GM23338 (cell line): ENCODE data around the gene BPTF. TPM values are rescaled to one million over a fixed set of nuclear protein-coding genes. Genes with fewer than 3 reads are reported as not detected.

Experiments
- ATAC-seq: fragments of 200-7000 bp; cut with Tn5 transposase; 3 replicates; pipeline ENCODE4 v1.9.1; 2020
- DNase-seq: peaks from one replicate; pipeline ENCODE4 v3.0.0-alpha.2; 2015; ENCODE audit warnings: low spot score
- H2AFZ ChIP-seq: fragments of 200-600 bp; sonication (generic); 2 replicates; pipeline ENCODE4 v1.8.0; 2016; ENCODE audit warnings: antibody characterized with exemption, mild to moderate bottlenecking, moderate library complexity
- H3F3A ChIP-seq: fragments of 200-600 bp; sonication (generic); replicated peaks from 2 replicates; pipeline ENCODE4 v1.8.0; 2017; ENCODE audit warnings: antibody characterized with exemption, mixed run types, low read depth
- H3K27ac ChIP-seq: fragments of 200-600 bp; sonication (generic); 2 replicates; pipeline ENCODE4 v1.6.1; 2016; ENCODE audit warnings: low read depth
- H3K27me3 ChIP-seq: fragments of 200-600 bp; sonication (generic); 2 replicates; pipeline ENCODE4 v1.8.0; 2016; ENCODE audit warnings: mild to moderate bottlenecking, mixed run types, moderate library complexity; ENCODE audit not compliant: insufficient read depth
- H3K36me3 ChIP-seq: fragments of 200-600 bp; sonication (generic); 2 replicates; pipeline ENCODE4 v1.8.0; 2016; ENCODE audit warnings: mild to moderate bottlenecking; ENCODE audit not compliant: insufficient read depth
- H3K4me1 ChIP-seq: fragments of 200-600 bp; sonication (generic); 2 replicates; pipeline ENCODE4 v1.8.0; 2016; ENCODE audit warnings: mild to moderate bottlenecking, moderate library complexity; ENCODE audit not compliant: insufficient read depth
- H3K4me2 ChIP-seq: fragments of 200-600 bp; sonication (generic); 2 replicates; pipeline ENCODE4 v1.7.1; 2017; ENCODE audit warnings: mixed run types
- H3K4me3 ChIP-seq: fragments of 200-600 bp; sonication (generic); 2 replicates; pipeline ENCODE4 v1.6.1; 2016; ENCODE audit warnings: mixed run types
- H3K79me2 ChIP-seq: fragments of 200-600 bp; sonication (generic); replicated peaks from 2 replicates; pipeline ENCODE4 v1.8.0; 2017; ENCODE audit warnings: mild to moderate bottlenecking; ENCODE audit not compliant: insufficient read depth
- H3K9me2 ChIP-seq: fragments of 200-600 bp; sonication (generic); 2 replicates; pipeline ENCODE4 v1.8.0; 2017; ENCODE audit not compliant: insufficient read depth
- H4K20me1 ChIP-seq: fragments of 200-600 bp; sonication (generic); replicated peaks from 2 replicates; pipeline ENCODE4 v1.8.0; 2017; ENCODE audit warnings: mild to moderate bottlenecking; ENCODE audit not compliant: insufficient read depth
- H3K27ac Mint-ChIP-seq: 2 replicates; pipeline ENCODE4 v1.8.0; 2020; ENCODE audit warnings: inconsistent platforms, mild to moderate bottlenecking, moderate library complexity, mixed read lengths
- H3K27me3 Mint-ChIP-seq: 3 replicates; pipeline ENCODE4 v1.8.0; 2022; ENCODE audit warnings: low read depth, mild to moderate bottlenecking, moderate library complexity, mixed read lengths, inconsistent platforms; ENCODE audit not compliant: insufficient read depth, poor library complexity
- H3K36me3 Mint-ChIP-seq: 3 replicates; pipeline ENCODE4 v1.8.0; 2021; ENCODE audit warnings: low read depth, mild to moderate bottlenecking, inconsistent platforms, moderate library complexity, mixed read lengths
- H3K4me1 Mint-ChIP-seq: 3 replicates; pipeline ENCODE4 v1.8.0; 2020; ENCODE audit warnings: mild to moderate bottlenecking, inconsistent platforms, mixed read lengths
- H3K4me3 Mint-ChIP-seq: 3 replicates; pipeline ENCODE4 v1.8.0; 2021; ENCODE audit warnings: moderate library complexity, mild to moderate bottlenecking, inconsistent platforms, mixed read lengths
- H3K9me3 Mint-ChIP-seq: 3 replicates; pipeline ENCODE4 v1.8.0; 2020; ENCODE audit warnings: moderate library complexity, mild to moderate bottlenecking, inconsistent platforms, mixed read lengths
- CREB1 ChIP-seq: fragments of 250-450 bp; sonication (Bioruptor Pico); IDR thresholded peaks from 2 replicates; pipeline ENCODE4 v1.5.0; 2020; ENCODE audit warnings: low read depth, mild to moderate bottlenecking, moderate library complexity
- EZH2 ChIP-seq: fragments of 200-600 bp; sonication (generic); IDR thresholded peaks from one replicate; pipeline ENCODE4 v1.8.0; 2017; ENCODE audit warnings: antibody characterized with exemption, mild to moderate bottlenecking, low read depth; ENCODE audit not compliant: unreplicated experiment
- EZH2phosphoT487 ChIP-seq: fragments of 200-600 bp; sonication (generic); IDR thresholded peaks from one replicate; pipeline ENCODE4 v1.8.1; 2018; ENCODE audit warnings: antibody characterized with exemption; ENCODE audit not compliant: unreplicated experiment
- JUNB ChIP-seq: IDR thresholded peaks from one replicate; pipeline ENCODE4 v1.6.1; 2016; ENCODE audit warnings: antibody characterized with exemption; ENCODE audit not compliant: unreplicated experiment
- NANOG ChIP-seq: IDR thresholded peaks from 2 replicates; pipeline ENCODE4 v1.6.1; 2016; ENCODE audit warnings: antibody characterized with exemption, borderline replicate concordance
- POLR2AphosphoS5 ChIP-seq: IDR thresholded peaks from 2 replicates; pipeline ENCODE4 v1.6.1; 2016; ENCODE audit warnings: antibody characterized with exemption, low read depth
- STAT1 ChIP-seq: IDR thresholded peaks from one replicate; pipeline ENCODE4 v1.6.1; 2016; ENCODE audit warnings: antibody characterized with exemption; ENCODE audit not compliant: unreplicated experiment
- ZNF114 ChIP-seq: fragments of 250-450 bp; sonication (Bioruptor Pico); IDR thresholded peaks from 2 replicates; pipeline ENCODE4 v1.5.0; 2020; ENCODE audit warnings: mild to moderate bottlenecking, moderate library complexity
- ZNF331 ChIP-seq: fragments of 250-450 bp; sonication (Bioruptor Pico); IDR thresholded peaks from 2 replicates; pipeline ENCODE4 v1.5.0; 2020; ENCODE audit warnings: low read depth, mild to moderate bottlenecking, moderate library complexity
- ZNF462 ChIP-seq: fragments of 250-450 bp; sonication (Bioruptor Pico); IDR thresholded peaks from 2 replicates; pipeline ENCODE4 v1.5.0; 2020; ENCODE audit warnings: mild to moderate bottlenecking, moderate library complexity
- polyA plus RNA-seq: library from polyadenylated mRNA; unstranded; fragments of >200 nt; fragmentation: Nextera tagmentation; extraction: Ambion mirVana; gene quantifications from 2 replicates; pipeline ENCODE4 v1.2.1, GENCODE V29; 2016
- total RNA-seq: library from RNA; depleted of rRNA; stranded (reverse); fragments of >200 nt; shearing (Covaris generic); gene quantifications from 2 replicates; pipeline ENCODE4 v1.2.3, GENCODE V29; 2014
- TF ChIP-seq, protein P1 (sequence below), 2 experiments: fragments of 200-600 bp in 1 of 2; sonication (generic) in 1 of 2; conservative IDR thresholded peaks; 2 replicates each; pipeline versions ENCODE4 v1.5.1 to v1.6.1; 2016 to 2017; ENCODE audit warnings: antibody characterized with exemption in 2 of 2, low read depth in 2 of 2, mild to moderate bottlenecking in 2 of 2, moderate library complexity in 1 of 2
- TF ChIP-seq, protein P2 (sequence below): IDR thresholded peaks from 2 replicates; pipeline ENCODE4 v1.6.1; 2016; ENCODE audit warnings: antibody characterized with exemption
- TF ChIP-seq, protein P3 (sequence below): IDR thresholded peaks from one replicate; pipeline ENCODE4 v1.6.1; 2018; ENCODE audit warnings: antibody characterized with exemption; ENCODE audit not compliant: unreplicated experiment

The BPTF gene
- total and polyA plus RNA-seq, 2 experiments from 2014 or later: 161 to 179 TPM

DNA sequence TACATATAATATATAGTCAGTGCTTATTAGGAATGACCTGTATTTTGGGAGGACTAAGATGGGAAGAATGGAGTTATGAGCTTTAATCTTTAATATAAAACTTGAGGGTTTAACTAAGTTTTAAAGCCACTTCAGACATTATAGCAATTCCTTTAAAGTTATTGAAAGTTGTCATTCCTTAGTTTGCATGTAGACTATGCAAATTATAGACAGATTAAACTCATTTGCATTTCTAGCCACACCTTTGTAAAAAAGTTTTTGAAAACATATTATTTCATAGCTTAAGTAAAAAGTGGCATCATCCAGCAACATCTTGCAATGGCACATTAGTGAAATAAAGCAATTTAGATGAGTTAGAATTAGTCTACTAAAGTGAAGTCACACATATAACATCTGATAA, 121.2 kb downstream of the BPTF start (continued):
- TF ChIP-seq EZH2phosphoT487: no peak
- TF ChIP-seq ZNF331 (CRISPR knock-in tag): no peak

- H3K4me1 Mint-ChIP-seq: no peaks in the 10 kb centered on the region
- H3K9me3 Mint-ChIP-seq: no peaks in the 10 kb centered on the region
- TF ChIP-seq EZH2 (no peak), POLR2AphosphoS5 (no peak), ZNF462 (CRISPR knock-in tag) (no peak), ZNF114 (CRISPR knock-in tag) (no peak), EZH2phosphoT487 (no peak), NANOG (no peak), STAT1 (no peak), ZNF331 (CRISPR knock-in tag) (no peak), CREB1 (no peak), JUNB (no peak)
- TF ChIP-seq, protein P1, sequence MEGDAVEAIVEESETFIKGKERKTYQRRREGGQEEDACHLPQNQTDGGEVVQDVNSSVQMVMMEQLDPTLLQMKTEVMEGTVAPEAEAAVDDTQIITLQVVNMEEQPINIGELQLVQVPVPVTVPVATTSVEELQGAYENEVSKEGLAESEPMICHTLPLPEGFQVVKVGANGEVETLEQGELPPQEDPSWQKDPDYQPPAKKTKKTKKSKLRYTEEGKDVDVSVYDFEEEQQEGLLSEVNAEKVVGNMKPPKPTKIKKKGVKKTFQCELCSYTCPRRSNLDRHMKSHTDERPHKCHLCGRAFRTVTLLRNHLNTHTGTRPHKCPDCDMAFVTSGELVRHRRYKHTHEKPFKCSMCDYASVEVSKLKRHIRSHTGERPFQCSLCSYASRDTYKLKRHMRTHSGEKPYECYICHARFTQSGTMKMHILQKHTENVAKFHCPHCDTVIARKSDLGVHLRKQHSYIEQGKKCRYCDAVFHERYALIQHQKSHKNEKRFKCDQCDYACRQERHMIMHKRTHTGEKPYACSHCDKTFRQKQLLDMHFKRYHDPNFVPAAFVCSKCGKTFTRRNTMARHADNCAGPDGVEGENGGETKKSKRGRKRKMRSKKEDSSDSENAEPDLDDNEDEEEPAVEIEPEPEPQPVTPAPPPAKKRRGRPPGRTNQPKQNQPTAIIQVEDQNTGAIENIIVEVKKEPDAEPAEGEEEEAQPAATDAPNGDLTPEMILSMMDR (conservative IDR thresholded peaks at IDR 0.05; ENCODE audit: low read depth in 2 of 2): no peak
- TF ChIP-seq, protein P2, sequence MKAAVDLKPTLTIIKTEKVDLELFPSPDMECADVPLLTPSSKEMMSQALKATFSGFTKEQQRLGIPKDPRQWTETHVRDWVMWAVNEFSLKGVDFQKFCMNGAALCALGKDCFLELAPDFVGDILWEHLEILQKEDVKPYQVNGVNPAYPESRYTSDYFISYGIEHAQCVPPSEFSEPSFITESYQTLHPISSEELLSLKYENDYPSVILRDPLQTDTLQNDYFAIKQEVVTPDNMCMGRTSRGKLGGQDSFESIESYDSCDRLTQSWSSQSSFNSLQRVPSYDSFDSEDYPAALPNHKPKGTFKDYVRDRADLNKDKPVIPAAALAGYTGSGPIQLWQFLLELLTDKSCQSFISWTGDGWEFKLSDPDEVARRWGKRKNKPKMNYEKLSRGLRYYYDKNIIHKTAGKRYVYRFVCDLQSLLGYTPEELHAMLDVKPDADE: no peak
- TF ChIP-seq, protein P3, sequence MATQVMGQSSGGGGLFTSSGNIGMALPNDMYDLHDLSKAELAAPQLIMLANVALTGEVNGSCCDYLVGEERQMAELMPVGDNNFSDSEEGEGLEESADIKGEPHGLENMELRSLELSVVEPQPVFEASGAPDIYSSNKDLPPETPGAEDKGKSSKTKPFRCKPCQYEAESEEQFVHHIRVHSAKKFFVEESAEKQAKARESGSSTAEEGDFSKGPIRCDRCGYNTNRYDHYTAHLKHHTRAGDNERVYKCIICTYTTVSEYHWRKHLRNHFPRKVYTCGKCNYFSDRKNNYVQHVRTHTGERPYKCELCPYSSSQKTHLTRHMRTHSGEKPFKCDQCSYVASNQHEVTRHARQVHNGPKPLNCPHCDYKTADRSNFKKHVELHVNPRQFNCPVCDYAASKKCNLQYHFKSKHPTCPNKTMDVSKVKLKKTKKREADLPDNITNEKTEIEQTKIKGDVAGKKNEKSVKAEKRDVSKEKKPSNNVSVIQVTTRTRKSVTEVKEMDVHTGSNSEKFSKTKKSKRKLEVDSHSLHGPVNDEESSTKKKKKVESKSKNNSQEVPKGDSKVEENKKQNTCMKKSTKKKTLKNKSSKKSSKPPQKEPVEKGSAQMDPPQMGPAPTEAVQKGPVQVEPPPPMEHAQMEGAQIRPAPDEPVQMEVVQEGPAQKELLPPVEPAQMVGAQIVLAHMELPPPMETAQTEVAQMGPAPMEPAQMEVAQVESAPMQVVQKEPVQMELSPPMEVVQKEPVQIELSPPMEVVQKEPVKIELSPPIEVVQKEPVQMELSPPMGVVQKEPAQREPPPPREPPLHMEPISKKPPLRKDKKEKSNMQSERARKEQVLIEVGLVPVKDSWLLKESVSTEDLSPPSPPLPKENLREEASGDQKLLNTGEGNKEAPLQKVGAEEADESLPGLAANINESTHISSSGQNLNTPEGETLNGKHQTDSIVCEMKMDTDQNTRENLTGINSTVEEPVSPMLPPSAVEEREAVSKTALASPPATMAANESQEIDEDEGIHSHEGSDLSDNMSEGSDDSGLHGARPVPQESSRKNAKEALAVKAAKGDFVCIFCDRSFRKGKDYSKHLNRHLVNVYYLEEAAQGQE: no peak
- no peaks in the 10 kb centered on the region for H3K27me3 ChIP-seq
- H3K4me3 Mint-ChIP-seq: no peak overlapping the region
- no peak overlapping the region for H3K27ac Mint-ChIP-seq
- no peak for ATAC-seq
- H3K27ac ChIP-seq: peak overlapping the region; percentile 26; the same call in 1 of the 2 replicates
- peaks cover 9% of the 10 kb centered on the region; the same call in 1 of the 2 replicates for H3K79me2 ChIP-seq
- no peaks in the 10 kb centered on the region for H3K4me1 ChIP-seq
- H2AFZ ChIP-seq: no peak overlapping the region
- peaks cover 10% of the 10 kb centered on the region for H3K27me3 Mint-ChIP-seq
- H3K4me2 ChIP-seq: no peak overlapping the region
- H3K36me3 ChIP-seq: peaks cover 86% of the 10 kb centered on the region
- H4K20me1 ChIP-seq: peaks cover 21% of the 10 kb centered on the region
- no peaks in the 10 kb centered on the region for H3K9me2 ChIP-seq
- H3K36me3 Mint-ChIP-seq: peaks cover 87% of the 10 kb centered on the region
- H3F3A ChIP-seq: peaks cover 18% of the 10 kb centered on the region; the same call in 1 of the 2 replicates
- DNase-seq: no peak
- no peak overlapping the region for H3K4me3 ChIP-seq
Measured at GRCh38 chr17:67947325-67947813, 122.1 kb downstream of the BPTF start.
